ENCODE data around the gene MAT1A. TPM values are rescaled to one million over a fixed set of nuclear protein-coding genes. Genes with fewer than 3 reads are reported as not detected.
"Not testable (repeated sequence)": the region's sequence is repeated elsewhere in the genome, so short reads cannot be mapped to it uniquely, and the experiment has no call there.

The MAT1A gene
- total and polyA plus RNA-seq, 2 experiments from 2014 or later, result 0.97 to 8.0 TPM

DNA sequence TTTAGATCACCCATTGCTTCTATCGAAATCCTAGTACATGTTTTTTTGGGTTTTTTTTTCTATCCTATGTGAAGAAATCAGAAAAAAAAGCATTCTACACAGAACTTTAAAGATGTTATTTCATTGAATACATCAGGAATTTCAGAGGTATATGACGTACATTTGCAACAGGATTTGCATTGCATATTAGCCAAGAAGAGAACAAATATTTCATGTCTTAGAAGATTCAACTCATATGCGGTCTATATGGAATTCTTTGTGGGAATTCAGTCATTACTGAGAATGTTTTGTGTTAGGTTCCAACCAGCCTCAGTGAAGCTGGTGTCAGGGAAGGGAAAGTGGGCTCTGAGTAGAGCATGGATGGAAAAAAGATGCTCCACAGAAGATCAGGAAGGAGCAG, 45.1 kb downstream of the MAT1A start:
- H2AFZ ChIP-seq; H3K27ac Mint-ChIP-seq; H3K4me1 Mint-ChIP-seq; H3K9me2 ChIP-seq (ENCODE audit: insufficient read depth); H3K27me3 Mint-ChIP-seq (ENCODE audit: insufficient read depth, low read depth, poor library complexity); H3K27ac ChIP-seq (ENCODE audit: low read depth); H3K4me2 ChIP-seq; H3K4me3 ChIP-seq; H3K4me3 Mint-ChIP-seq; H3K36me3 Mint-ChIP-seq (ENCODE audit: low read depth); H3K4me1 ChIP-seq (ENCODE audit: insufficient read depth); H3K36me3 ChIP-seq (ENCODE audit: insufficient read depth); H3K9me3 Mint-ChIP-seq; H3F3A ChIP-seq (replicated peaks; ENCODE audit: low read depth); H3K27me3 ChIP-seq (ENCODE audit: insufficient read depth); DNase-seq (ENCODE audit: low spot score); H3K79me2 ChIP-seq (replicated peaks; ENCODE audit: insufficient read depth); ATAC-seq; H4K20me1 ChIP-seq (replicated peaks; ENCODE audit: insufficient read depth): not testable (repeated sequence)

DNA sequence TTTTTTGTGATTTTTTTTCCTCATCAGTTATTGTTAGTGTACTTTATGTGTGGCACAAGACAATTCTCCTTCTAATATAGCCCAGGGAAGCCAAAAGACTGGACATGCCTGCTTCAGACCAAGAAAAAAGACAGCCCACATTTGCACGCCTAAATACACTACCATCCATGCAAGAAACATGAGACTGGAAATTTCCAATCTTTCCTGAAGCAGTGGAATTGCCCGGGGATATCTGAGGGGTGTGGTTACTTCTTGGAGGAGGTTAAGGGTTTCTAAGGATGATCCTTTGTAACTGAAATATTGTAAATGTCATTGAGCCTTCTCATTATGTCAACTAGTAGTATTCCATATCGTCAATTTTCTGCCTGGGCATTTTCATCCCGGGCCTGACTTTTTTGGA, 47.1 kb downstream of the MAT1A start:
- H3K27me3 ChIP-seq (ENCODE audit: insufficient read depth); H3K27me3 Mint-ChIP-seq (ENCODE audit: insufficient read depth, low read depth, poor library complexity); H3K27ac Mint-ChIP-seq; H3K9me3 Mint-ChIP-seq; H3K36me3 Mint-ChIP-seq (ENCODE audit: low read depth); H3K4me1 Mint-ChIP-seq; H3K27ac ChIP-seq (ENCODE audit: low read depth); H2AFZ ChIP-seq; H3F3A ChIP-seq (replicated peaks; ENCODE audit: low read depth); H3K4me3 Mint-ChIP-seq; ATAC-seq; DNase-seq (ENCODE audit: low spot score); H3K4me3 ChIP-seq; H3K79me2 ChIP-seq (replicated peaks; ENCODE audit: insufficient read depth); H3K4me1 ChIP-seq (ENCODE audit: insufficient read depth); H3K9me2 ChIP-seq (ENCODE audit: insufficient read depth); H3K4me2 ChIP-seq; H4K20me1 ChIP-seq (replicated peaks; ENCODE audit: insufficient read depth); H3K36me3 ChIP-seq (ENCODE audit: insufficient read depth): not testable (repeated sequence)

DNA sequence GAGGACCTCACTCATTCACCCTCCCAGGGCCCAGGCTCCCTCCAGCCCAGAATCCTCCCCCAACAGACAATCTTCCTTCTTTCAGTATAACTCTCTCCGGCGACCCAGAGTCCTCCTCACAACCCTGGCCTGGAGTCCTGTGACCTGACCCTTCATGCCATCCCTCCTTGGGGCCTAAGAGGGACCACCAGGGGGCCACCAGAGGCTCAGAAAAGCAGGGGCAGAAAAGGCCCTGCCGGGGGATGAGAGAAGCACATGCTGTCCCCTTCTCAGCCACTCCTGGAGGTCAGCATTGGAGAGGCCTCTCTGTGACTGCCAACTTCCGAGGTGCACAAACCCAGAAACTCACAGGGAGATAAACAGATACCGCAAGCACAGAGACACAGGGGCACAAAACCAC, 53.0 kb downstream of the MAT1A start:
- peak; percentile 5 for DNase-seq (ENCODE audit: low spot score)
- H3K4me1 ChIP-seq (ENCODE audit: insufficient read depth), result not testable (repeated sequence)
- peak; percentile 77 for ATAC-seq

DNA sequence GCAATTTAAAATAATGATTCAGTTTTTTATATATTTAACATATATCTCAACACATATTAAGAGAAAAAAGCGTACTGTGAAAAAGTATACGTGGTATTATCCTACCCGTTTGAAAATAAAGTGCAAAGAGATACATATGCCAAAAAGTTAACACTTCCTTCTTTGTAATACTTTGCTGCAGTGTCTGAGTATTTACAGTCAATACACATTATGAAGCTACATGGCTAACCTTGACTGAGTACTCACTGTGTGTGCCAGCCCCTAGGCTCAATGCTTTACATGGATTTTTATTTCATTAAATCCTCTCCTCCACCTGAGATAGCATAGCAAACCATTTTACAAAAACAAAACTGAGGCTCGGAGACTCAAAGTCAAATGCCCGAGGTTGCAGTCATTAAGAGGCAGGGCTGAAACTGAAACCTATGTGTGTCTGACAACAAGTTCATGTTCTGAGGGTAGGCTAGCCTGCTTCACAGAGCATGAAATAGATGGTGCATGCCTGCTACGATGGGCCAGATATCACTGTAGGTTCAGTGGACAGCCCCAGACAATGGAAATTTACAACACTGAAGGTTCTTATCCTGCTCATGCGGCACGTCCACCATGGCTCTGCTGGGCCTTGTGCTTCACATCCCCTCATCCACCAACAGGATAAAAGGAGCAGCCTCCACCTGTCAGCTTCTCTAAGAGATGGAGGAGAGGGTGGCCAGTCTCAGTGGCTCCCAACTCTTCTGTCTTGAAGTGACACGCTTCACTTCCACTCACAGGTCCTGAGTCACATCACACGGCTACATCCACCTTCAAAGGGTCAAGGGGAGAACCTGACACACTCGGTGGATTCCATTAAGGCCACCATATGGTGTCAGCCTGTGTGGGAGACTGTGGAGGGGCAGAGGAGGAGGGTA, 54.9 kb downstream of the MAT1A start:
- not testable (repeated sequence) for H3K4me3 ChIP-seq; H3K27me3 ChIP-seq (ENCODE audit: insufficient read depth); H3K36me3 Mint-ChIP-seq (ENCODE audit: low read depth); H3K9me3 Mint-ChIP-seq; H3K4me3 Mint-ChIP-seq; H3K4me1 Mint-ChIP-seq; H4K20me1 ChIP-seq (replicated peaks; ENCODE audit: insufficient read depth); H3K27ac ChIP-seq (ENCODE audit: low read depth); H3K36me3 ChIP-seq (ENCODE audit: insufficient read depth); H3K27me3 Mint-ChIP-seq (ENCODE audit: insufficient read depth, low read depth, poor library complexity); H3F3A ChIP-seq (replicated peaks; ENCODE audit: low read depth); H3K79me2 ChIP-seq (replicated peaks; ENCODE audit: insufficient read depth); ATAC-seq; H3K27ac Mint-ChIP-seq; H2AFZ ChIP-seq; DNase-seq (ENCODE audit: low spot score); H3K4me1 ChIP-seq (ENCODE audit: insufficient read depth); H3K9me2 ChIP-seq (ENCODE audit: insufficient read depth); H3K4me2 ChIP-seq

More for the DNA sequence above, 53.0 kb downstream of the MAT1A start:
- not testable (repeated sequence) for H3K36me3 Mint-ChIP-seq (ENCODE audit: low read depth); H3K4me1 Mint-ChIP-seq; H3K36me3 ChIP-seq (ENCODE audit: insufficient read depth); H3K27me3 Mint-ChIP-seq (ENCODE audit: insufficient read depth, low read depth, poor library complexity); H4K20me1 ChIP-seq (replicated peaks; ENCODE audit: insufficient read depth); H3K4me2 ChIP-seq; H3K4me3 Mint-ChIP-seq; H3F3A ChIP-seq (replicated peaks; ENCODE audit: low read depth); H3K79me2 ChIP-seq (replicated peaks; ENCODE audit: insufficient read depth); H3K4me3 ChIP-seq; H2AFZ ChIP-seq; H3K9me2 ChIP-seq (ENCODE audit: insufficient read depth); H3K27ac Mint-ChIP-seq; H3K27ac ChIP-seq (ENCODE audit: low read depth); H3K27me3 ChIP-seq (ENCODE audit: insufficient read depth); H3K9me3 Mint-ChIP-seq
- TF ChIP-seq, protein P1, sequence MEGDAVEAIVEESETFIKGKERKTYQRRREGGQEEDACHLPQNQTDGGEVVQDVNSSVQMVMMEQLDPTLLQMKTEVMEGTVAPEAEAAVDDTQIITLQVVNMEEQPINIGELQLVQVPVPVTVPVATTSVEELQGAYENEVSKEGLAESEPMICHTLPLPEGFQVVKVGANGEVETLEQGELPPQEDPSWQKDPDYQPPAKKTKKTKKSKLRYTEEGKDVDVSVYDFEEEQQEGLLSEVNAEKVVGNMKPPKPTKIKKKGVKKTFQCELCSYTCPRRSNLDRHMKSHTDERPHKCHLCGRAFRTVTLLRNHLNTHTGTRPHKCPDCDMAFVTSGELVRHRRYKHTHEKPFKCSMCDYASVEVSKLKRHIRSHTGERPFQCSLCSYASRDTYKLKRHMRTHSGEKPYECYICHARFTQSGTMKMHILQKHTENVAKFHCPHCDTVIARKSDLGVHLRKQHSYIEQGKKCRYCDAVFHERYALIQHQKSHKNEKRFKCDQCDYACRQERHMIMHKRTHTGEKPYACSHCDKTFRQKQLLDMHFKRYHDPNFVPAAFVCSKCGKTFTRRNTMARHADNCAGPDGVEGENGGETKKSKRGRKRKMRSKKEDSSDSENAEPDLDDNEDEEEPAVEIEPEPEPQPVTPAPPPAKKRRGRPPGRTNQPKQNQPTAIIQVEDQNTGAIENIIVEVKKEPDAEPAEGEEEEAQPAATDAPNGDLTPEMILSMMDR (conservative IDR thresholded peaks at IDR 0.05; ENCODE audit: low read depth in 2 of 2), result peak in 1 of 2 experiments; percentile 16; a peak in 1 of 4 replicates

DNA sequence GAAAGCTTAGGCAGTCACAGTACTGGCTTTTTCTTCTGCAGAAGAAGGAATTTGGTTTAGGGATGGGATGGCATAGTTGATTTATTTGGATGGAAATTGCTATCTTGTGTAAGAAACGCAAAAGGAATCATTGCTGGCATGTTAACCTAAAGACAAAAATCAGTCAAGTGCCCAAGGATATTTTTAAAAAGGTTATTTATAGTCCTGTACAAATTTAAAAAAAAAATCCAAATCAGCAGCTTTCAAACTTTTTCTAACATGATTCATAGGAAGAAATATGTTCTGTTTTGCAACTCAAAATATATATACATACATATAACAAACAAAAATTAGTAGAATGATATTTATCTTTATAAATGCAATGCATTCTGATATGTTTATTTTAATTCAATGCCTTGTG, 55.6 kb downstream of the MAT1A start:
- H3K27me3 Mint-ChIP-seq (ENCODE audit: insufficient read depth, low read depth, poor library complexity); H3K4me2 ChIP-seq; H3K79me2 ChIP-seq (replicated peaks; ENCODE audit: insufficient read depth); H3K4me3 ChIP-seq; H3K27ac ChIP-seq (ENCODE audit: low read depth); H3K9me3 Mint-ChIP-seq; H3K4me1 ChIP-seq (ENCODE audit: insufficient read depth); H3K4me1 Mint-ChIP-seq; H3K27me3 ChIP-seq (ENCODE audit: insufficient read depth); H3K27ac Mint-ChIP-seq; H2AFZ ChIP-seq; H3F3A ChIP-seq (replicated peaks; ENCODE audit: low read depth); H3K4me3 Mint-ChIP-seq; DNase-seq (ENCODE audit: low spot score); H3K36me3 ChIP-seq (ENCODE audit: insufficient read depth); H3K9me2 ChIP-seq (ENCODE audit: insufficient read depth); H4K20me1 ChIP-seq (replicated peaks; ENCODE audit: insufficient read depth); H3K36me3 Mint-ChIP-seq (ENCODE audit: low read depth); ATAC-seq: not testable (repeated sequence)

DNA sequence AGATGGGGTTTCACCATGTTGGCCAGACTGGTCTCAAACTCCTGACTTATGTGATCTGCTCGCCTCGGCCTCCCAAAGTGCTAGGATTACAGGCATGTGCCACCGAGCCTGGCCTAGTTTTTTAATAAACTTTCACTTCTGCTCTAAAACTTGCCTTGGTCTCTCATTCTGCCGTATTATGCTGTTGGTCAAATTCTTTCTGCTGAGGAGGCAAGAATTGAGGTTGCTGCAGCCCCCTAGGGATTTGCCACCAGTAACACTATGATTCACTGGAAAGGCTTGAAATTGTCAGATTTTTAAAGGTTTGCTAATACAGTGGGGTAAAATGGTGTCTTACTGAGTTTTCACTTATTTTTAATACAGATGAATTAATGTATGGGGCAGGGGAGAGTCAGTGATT, 62.7 kb downstream of the MAT1A start:
- H3K9me2 ChIP-seq (ENCODE audit: insufficient read depth); H3K79me2 ChIP-seq (replicated peaks; ENCODE audit: insufficient read depth); H3K9me3 Mint-ChIP-seq; H3K4me1 Mint-ChIP-seq; H3K36me3 Mint-ChIP-seq (ENCODE audit: low read depth); DNase-seq (ENCODE audit: low spot score); H3K4me3 Mint-ChIP-seq; H2AFZ ChIP-seq; ATAC-seq; H3K27me3 Mint-ChIP-seq (ENCODE audit: insufficient read depth, low read depth, poor library complexity); H3F3A ChIP-seq (replicated peaks; ENCODE audit: low read depth); H3K36me3 ChIP-seq (ENCODE audit: insufficient read depth); H3K4me2 ChIP-seq; H3K27me3 ChIP-seq (ENCODE audit: insufficient read depth); H3K27ac ChIP-seq (ENCODE audit: low read depth); H4K20me1 ChIP-seq (replicated peaks; ENCODE audit: insufficient read depth); H3K4me1 ChIP-seq (ENCODE audit: insufficient read depth); H3K27ac Mint-ChIP-seq; H3K4me3 ChIP-seq: not testable (repeated sequence)
